ENCODE measurements around the gene GPX1.
"Not testable (repeated sequence)": the region's sequence is repeated elsewhere in the genome, so short reads cannot be mapped to it uniquely, and the experiment has no call there.

The GPX1 gene

GRCh38 chr3:49397470-49397869 lies 39.3 kb upstream of the GPX1 start:
- DNase-seq (ENCODE audit: extremely low read depth, insufficient read length) = no peak
- TF ChIP-seq CTCF (IDR thresholded peaks at IDR 0.05; ENCODE audit: insufficient read depth, low read length, poor library complexity, severe bottlenecking) = no peak
- H3K4me3 ChIP-seq (replicated peaks; ENCODE audit: low read depth, low read length) = no peak overlapping the region
- H3K27me3 ChIP-seq (replicated peaks; ENCODE audit: control insufficient read depth, insufficient read depth, low read length) = no peaks in the 10 kb centered on the region
- no peaks in the 10 kb centered on the region; the same call in none of the 2 replicates for H3K36me3 ChIP-seq (ENCODE audit: control insufficient read depth, insufficient read depth, low read length)

GRCh38 chr3:49391310-49391709 lies 33.2 kb upstream of the GPX1 start:
- H3K36me3 ChIP-seq (ENCODE audit: control insufficient read depth, insufficient read depth, low read length); H3K27me3 ChIP-seq (replicated peaks; ENCODE audit: control insufficient read depth, insufficient read depth, low read length); DNase-seq (ENCODE audit: extremely low read depth, insufficient read length); H3K4me3 ChIP-seq (replicated peaks; ENCODE audit: low read depth, low read length): not testable (repeated sequence)

- DNase-seq (ENCODE audit: extremely low read depth, insufficient read length) = no peak
- Histone ChIP-seq H3K27me3 (replicated peaks; ENCODE audit: control insufficient read depth, insufficient read depth, low read length) (no peaks in the 10 kb centered on the region), H3K4me3 (replicated peaks; ENCODE audit: low read depth, low read length) (no peak overlapping the region), H3K36me3 (ENCODE audit: control insufficient read depth, insufficient read depth, low read length) (peaks cover 1% of the 10 kb centered on the region)
- no peak for TF ChIP-seq CTCF (IDR thresholded peaks at IDR 0.05; ENCODE audit: insufficient read depth, low read length, poor library complexity, severe bottlenecking)
Observed at GRCh38 chr3:49389297-49389696, 31.1 kb upstream of the GPX1 start.

GRCh38 chr3:49388289-49388820 lies 30.2 kb upstream of the GPX1 start:
- Histone ChIP-seq H3K27me3 (replicated peaks; ENCODE audit: control insufficient read depth, insufficient read depth, low read length) (no peaks in the 10 kb centered on the region), H3K36me3 (ENCODE audit: control insufficient read depth, insufficient read depth, low read length) (peaks cover 1% of the 10 kb centered on the region)
- DNase-seq (ENCODE audit: extremely low read depth, insufficient read length) = no peak

GRCh38 chr3:49387721-49388120 lies 29.6 kb upstream of the GPX1 start:
- no peak for DNase-seq (ENCODE audit: extremely low read depth, insufficient read length)
- TF ChIP-seq CTCF (IDR thresholded peaks at IDR 0.05; ENCODE audit: insufficient read depth, low read length, poor library complexity, severe bottlenecking) = no peak
- Histone ChIP-seq H3K4me3 (replicated peaks; ENCODE audit: low read depth, low read length) (no peak overlapping the region), H3K36me3 (ENCODE audit: control insufficient read depth, insufficient read depth, low read length) (peaks cover 1% of the 10 kb centered on the region), H3K27me3 (replicated peaks; ENCODE audit: control insufficient read depth, insufficient read depth, low read length) (no peaks in the 10 kb centered on the region)

More at GRCh38 chr3:49388289-49388820, 30.2 kb upstream of the GPX1 start:
- TF ChIP-seq CTCF (IDR thresholded peaks at IDR 0.05; ENCODE audit: insufficient read depth, low read length, poor library complexity, severe bottlenecking) = no peak
- H3K4me3 ChIP-seq (replicated peaks; ENCODE audit: low read depth, low read length) = no peak overlapping the region

GRCh38 chr3:49386056-49386756 lies 28.1 kb upstream of the GPX1 start:
- Histone ChIP-seq H3K36me3 (ENCODE audit: control insufficient read depth, insufficient read depth, low read length) (peaks cover 1% of the 10 kb centered on the region), H3K27me3 (replicated peaks; ENCODE audit: control insufficient read depth, insufficient read depth, low read length) (no peaks in the 10 kb centered on the region), H3K4me3 (replicated peaks; ENCODE audit: low read depth, low read length) (no peak overlapping the region)
- no peak for TF ChIP-seq CTCF (IDR thresholded peaks at IDR 0.05; ENCODE audit: insufficient read depth, low read length, poor library complexity, severe bottlenecking)
- DNase-seq (ENCODE audit: extremely low read depth, insufficient read length) = no peak
